ENCODE data around the gene ZSWIM3. TPM values are rescaled to one million over a fixed set of nuclear protein-coding genes. Genes with fewer than 3 reads are reported as not detected.

Gene ZSWIM3
- total and polyA plus RNA-seq, 2 donors (not counting 3 experiments of a cell fraction or from before 2014, with no cell fraction given): 3.8 to 4.4 TPM

DNA sequence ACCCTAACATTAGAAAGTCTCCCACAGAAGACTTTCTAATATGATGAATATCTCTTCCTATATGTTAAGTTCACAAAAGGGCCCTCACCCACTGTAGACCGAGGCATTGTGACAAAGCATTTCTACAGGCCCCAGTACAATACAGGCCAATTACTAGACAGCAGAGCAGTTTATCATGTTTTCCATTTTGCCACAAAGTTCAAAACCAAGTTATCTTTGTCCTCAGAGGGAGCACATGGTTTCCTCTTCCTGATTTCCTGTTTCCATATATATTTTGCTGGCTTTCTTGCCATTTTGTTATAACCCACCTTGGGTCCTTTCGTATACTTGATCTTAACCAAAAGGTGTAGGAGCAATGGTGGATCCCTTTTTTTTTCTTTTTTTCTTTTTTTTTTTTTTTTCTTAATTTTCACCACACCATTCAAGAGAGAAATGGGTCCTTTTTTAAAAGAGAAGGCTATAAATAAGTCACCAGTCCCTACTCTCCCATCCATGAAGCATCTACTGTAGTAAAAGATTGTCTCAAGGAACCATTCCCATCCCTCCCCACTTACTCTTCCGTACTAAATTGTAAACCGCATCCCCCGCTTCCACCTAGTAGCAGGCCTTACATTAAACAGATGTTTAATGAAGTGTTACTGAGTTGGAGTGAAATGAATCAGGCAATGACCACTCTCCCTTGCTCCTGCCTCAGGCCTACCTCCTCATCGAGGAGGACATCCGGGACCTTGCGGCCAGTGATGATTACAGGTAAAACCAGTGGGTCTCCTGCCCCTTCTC is 47.0 kb upstream of the ZSWIM3 start:
- peaks cover 20% of the 10 kb centered on the region for H3K79me2 ChIP-seq (ENCODE audit: control insufficient read depth, insufficient read depth, low read length)
- no peaks in the 10 kb centered on the region for H3K9me1 ChIP-seq (replicated peaks; ENCODE audit: control insufficient read depth, extremely low read depth, insufficient read depth, low read length)
- peaks cover 7 to 16% of the 10 kb centered on the region in 2 experiments for H3K36me3 ChIP-seq (ENCODE audit: control insufficient read depth in 2 of 2, extremely low read depth in 1 of 2, insufficient read depth in 2 of 2, low read length in 2 of 2)
- CTCF ChIA-PET: interaction anchor here (1.2 to 1.4 kb wide), 2 partner anchors 11 kb away, joined by 3 to 4 read pairs; no protein-coding TSS in a partner anchor
- no peak overlapping the region for H3K4me2 ChIP-seq (ENCODE audit: insufficient read depth, low read length)
- DNase-seq (ENCODE audit: low read depth, low spot score) (peak; percentile 72), FAIRE-seq (no peak)
- intact Hi-C loops (cut with micrococcal nuclease): loop anchor here (10.0 kb wide), 2 partner anchors 274 to 554 kb away; partner anchors contain the start of gene NCOA5
- no peak overlapping the region for H3K27ac ChIP-seq (ENCODE audit: insufficient read depth, low read depth, low read length)
- no peaks in the 10 kb centered on the region for H3K27me3 ChIP-seq (ENCODE audit: control insufficient read depth in 2 of 2, insufficient read depth in 2 of 2, low read length in 2 of 2)
- no TSS peak for BruUV-seq (replicated peaks)
- H3K9ac ChIP-seq (replicated peaks; ENCODE audit: extremely low read depth, insufficient read depth, low read length): no peak overlapping the region
- dilution Hi-C loops (cut with MboI; ENCODE audit: extremely low pct_ligation_motif_present, low sequenced_read_pairs): no loop called here
- no peak overlapping the region for H2AFZ ChIP-seq (ENCODE audit: low read depth, low read length)
- no peak overlapping the region for H3K4me3 ChIP-seq (replicated peaks in 1 of 3; ENCODE audit: insufficient read depth in 1 of 3, low read depth in 1 of 3, low read length in 3 of 3)
- POLR2A ChIA-PET: no interaction called here
- TF ChIP-seq FOS (IDR thresholded peaks at IDR 0.05; ENCODE audit: borderline replicate concordance, insufficient read depth, low read length): no peak
- no peak for TF ChIP-seq JUN (IDR thresholded peaks at IDR 0.05; ENCODE audit: borderline replicate concordance, insufficient read depth, insufficient read length, low read depth)
- TF ChIP-seq, protein P1, sequence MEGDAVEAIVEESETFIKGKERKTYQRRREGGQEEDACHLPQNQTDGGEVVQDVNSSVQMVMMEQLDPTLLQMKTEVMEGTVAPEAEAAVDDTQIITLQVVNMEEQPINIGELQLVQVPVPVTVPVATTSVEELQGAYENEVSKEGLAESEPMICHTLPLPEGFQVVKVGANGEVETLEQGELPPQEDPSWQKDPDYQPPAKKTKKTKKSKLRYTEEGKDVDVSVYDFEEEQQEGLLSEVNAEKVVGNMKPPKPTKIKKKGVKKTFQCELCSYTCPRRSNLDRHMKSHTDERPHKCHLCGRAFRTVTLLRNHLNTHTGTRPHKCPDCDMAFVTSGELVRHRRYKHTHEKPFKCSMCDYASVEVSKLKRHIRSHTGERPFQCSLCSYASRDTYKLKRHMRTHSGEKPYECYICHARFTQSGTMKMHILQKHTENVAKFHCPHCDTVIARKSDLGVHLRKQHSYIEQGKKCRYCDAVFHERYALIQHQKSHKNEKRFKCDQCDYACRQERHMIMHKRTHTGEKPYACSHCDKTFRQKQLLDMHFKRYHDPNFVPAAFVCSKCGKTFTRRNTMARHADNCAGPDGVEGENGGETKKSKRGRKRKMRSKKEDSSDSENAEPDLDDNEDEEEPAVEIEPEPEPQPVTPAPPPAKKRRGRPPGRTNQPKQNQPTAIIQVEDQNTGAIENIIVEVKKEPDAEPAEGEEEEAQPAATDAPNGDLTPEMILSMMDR (IDR thresholded peaks at IDR 0.05; ENCODE audit: extremely low read depth in 1 of 2, insufficient read depth in 1 of 2, low read depth in 1 of 2, low read length in 2 of 2): no peak
- TF ChIP-seq GATA2 (IDR thresholded peaks at IDR 0.05; ENCODE audit: insufficient read depth, insufficient read length, low read depth, low read length): no peak
- no peak for TF ChIP-seq EZH2 (IDR thresholded peaks at IDR 0.05; ENCODE audit: borderline replicate concordance, low read depth, low read length, severe bottlenecking)
- TF ChIP-seq POLR2A (IDR thresholded peaks at IDR 0.05; ENCODE audit: low read depth, low read length): no peak
- TF ChIP-seq, protein P2, sequence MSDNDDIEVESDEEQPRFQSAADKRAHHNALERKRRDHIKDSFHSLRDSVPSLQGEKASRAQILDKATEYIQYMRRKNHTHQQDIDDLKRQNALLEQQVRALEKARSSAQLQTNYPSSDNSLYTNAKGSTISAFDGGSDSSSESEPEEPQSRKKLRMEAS (IDR thresholded peaks at IDR 0.05; ENCODE audit: insufficient read depth, insufficient read length): no peak
- TF ChIP-seq MYC (IDR thresholded peaks at IDR 0.05; ENCODE audit: low read depth, low read length): no peak
- no peak for TF ChIP-seq POLR2AphosphoS5 (IDR thresholded peaks at IDR 0.05; ENCODE audit: insufficient read depth, low read depth, low read length)
- no peaks in the 10 kb centered on the region for H4K20me1 ChIP-seq (replicated peaks; ENCODE audit: control insufficient read depth, extremely low read depth, insufficient read depth, low read length)
- H3K4me1 ChIP-seq (ENCODE audit: control insufficient read depth, extremely low read depth, insufficient read depth, low read length): peaks cover 14% of the 10 kb centered on the region
- no peaks in the 10 kb centered on the region for H3K9me3 ChIP-seq (replicated peaks; ENCODE audit: control insufficient read depth, insufficient read depth, low read length)
